GM21619 (cell line): ENCODE data around the gene ABCB11.
"Not testable (repeated sequence)": the region's sequence is repeated elsewhere in the genome, so short reads cannot be mapped to it uniquely, and the experiment has no call there.

Experiments
- ATAC-seq: cut with Tn5 transposase; IDR thresholded peaks from one replicate; pipeline ENCODE4 v1.9.1; 2021; ENCODE audit not compliant: unreplicated experiment

ABCB11 gene

DNA sequence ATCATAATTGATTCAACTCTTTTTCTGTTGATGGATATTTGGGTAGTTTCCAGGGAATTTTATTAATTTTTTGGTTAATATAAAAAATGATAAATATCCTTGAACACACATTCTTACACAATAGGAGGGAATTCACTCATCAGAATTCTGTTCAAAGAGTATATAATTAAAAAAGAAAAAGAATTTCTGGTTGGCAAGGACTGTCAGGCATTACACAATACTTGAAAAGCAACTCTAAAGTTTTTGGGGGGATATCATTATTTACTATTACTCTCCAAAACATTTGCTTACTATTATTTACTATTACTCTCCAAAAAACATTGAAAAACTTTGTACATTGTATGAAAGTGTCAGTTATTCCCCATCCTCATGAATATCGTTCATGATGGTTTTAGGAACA lies 92.1 kb downstream of the ABCB11 start:
- no peak for ATAC-seq

DNA sequence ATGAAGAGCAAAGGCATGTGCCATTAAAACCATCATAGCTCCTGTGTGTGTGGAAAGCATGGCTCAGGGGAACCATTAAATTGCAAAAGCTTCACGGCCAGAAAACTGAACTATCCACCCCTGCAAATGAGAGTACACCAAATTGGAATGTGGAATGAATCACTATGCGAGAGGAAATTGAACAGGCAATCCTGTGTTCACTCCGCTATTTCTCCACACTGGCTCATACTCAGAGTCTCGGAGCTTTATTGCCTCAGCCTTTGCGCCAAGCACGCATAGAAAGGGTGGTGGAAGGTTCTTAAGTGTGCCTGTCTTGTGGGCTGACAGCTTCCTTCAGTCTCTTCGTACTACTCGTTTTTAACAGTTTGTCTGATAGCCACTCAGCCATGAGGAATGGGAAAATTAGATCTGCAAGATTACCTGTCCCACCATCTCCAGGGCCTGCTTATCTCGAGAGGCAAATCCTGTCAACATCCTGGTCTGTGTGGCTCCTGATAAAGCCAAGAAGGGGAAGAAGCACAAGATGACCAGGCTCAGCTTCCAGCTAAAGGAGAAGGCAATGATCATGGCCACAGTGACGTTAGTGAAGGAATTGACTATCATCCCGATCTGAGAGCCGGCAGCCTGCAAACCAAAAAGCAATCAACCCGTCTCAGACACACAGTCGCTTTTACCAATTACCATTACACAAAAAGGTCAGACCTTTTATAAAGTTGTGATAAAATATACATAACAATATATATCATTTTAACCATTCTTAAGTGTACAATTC lies 95.1 kb downstream of the ABCB11 start:
- ATAC-seq: no peak

DNA sequence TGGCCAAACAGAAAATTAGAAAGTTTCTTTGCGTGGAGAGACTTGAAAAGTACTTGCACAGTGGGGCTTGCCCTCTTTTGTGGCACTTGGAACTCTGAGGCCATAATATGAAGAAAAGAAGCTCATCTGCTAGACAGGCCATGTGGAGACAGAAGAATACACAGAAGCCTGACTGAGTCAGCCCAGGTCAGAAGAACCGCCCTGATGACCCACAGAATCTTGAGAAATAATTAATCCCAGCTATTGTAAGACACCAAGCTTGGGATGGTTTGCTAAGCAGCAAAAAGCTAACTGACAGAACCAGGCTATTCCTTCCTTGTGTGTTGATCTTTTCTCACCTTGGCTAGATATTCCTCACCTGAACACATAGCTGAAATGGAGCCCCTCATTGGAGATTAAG lies 96.3 kb downstream of the ABCB11 start:
- no peak for ATAC-seq

DNA sequence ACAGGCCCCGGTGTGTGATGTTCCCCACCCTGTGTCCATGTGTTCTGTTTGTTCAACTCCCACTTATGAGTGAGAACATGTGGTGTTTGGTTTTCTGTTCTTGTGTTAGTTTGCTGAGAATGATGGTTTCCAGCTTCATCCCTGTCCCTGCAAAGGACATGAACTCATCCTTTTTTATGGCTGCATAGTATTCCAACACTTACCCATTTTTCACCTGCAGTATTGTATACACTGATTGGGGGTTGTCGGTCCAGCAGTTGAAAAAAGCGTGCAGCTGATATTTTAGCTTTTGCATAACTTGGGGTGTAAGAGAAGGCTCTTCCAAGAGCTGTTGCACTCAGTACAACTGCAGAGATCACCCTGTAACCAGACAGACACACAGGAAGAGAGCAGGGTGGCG lies 99.0 kb downstream of the ABCB11 start:
- ATAC-seq: not testable (repeated sequence)

DNA sequence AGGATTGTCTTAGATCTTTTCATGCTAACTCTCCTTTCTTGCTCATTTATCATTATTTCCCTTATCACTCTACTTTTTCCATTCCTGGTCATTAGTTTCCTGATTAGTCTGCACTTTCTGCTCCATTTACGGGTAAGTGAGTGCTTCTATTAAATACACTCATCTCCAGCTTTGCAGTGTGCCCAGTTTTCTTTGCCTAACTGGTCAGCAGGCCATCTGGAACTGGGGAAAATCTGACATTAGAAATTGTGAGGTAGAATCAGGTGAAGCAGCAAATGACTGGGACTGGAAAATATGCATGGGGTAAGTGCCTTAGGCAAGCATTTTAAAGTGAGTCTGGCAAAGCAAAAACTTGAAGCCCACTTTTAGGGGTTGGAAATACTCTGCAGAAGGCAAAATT lies 100.9 kb downstream of the ABCB11 start:
- no peak for ATAC-seq

DNA sequence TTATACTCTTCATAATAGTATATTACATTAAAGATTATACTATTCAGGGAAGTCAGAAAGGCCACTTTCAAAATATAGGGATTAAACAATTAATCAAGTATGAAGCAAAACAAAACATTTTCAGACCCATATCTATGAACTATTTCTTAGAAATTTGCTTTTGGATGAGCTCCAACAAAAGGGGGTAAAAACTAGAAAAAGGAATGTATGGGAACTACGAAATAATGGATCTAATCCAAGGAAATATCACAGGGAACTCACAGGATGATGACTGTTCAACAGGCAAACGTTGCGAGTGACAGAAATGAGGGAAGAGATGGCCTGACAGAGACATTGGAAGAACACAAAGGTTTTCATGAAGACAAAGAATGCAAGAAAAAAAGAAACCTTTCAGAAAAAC lies 102.1 kb downstream of the ABCB11 start:
- ATAC-seq: no peak

DNA sequence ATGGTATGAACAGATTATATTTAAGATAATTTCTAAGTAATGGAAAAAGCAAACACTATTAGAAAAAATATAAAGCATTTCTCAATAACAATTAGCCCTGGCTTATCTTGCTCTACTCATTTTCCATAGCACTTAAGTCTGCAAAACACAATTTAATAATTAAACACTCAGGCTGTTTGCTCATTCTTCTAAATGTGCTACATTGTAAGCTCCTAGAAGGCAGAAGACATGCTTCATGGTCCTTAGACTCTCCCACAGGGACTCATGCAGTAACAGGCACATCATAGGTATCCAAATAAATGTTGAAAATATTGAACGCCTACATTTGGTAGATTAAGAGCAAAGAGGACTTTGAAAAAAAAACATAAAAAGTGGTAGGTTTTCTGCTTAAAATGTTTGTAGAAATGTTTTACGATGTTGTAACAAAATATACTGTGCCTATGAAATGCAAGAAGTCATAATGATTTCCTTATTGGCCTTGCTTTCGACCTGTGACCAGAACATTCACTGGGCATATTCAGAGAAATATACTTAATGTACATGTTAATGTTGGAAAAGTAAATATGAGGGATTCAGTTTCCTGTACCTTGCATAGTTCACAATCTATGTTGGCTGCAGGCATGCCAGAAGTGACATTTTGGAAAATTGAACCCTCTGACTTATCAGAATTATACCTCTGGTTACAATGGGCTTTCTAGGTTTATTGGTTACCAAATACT lies 102.9 kb downstream of the ABCB11 start:
- ATAC-seq: no peak

DNA sequence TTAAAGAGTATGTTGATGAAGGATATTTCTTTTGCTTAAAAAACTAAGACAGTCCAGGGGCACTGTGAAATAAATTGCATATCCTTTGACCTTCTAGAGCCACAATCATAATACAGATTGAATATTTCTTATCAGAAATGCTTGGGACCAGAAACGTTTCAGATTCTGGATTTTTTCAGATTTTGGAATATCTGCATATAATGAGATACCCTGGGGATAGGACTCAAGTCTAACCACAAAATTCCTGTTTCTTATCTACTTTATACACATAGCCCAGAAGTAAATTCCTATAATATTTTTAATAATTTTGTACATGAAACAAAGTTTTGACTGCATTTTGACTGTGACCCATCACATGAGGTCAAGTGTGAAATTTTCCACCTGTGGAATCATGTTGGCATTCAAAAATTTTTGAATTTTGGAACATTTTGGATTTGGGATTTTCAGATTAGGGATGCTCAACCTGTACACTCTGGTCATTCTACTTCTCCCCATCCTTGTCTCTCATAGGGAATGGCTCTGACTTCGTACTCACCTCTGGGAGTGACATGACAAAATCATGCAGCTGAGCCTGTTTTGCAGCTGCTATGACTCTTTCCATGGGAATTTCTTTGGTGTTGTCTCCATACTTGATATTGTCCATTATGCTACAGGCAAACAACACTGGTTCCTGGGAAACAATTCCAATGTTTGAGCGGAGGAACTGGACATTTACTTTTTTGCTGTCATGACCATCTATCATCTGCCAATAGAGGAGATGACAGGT lies 104.3 kb downstream of the ABCB11 start:
- no peak for ATAC-seq

DNA sequence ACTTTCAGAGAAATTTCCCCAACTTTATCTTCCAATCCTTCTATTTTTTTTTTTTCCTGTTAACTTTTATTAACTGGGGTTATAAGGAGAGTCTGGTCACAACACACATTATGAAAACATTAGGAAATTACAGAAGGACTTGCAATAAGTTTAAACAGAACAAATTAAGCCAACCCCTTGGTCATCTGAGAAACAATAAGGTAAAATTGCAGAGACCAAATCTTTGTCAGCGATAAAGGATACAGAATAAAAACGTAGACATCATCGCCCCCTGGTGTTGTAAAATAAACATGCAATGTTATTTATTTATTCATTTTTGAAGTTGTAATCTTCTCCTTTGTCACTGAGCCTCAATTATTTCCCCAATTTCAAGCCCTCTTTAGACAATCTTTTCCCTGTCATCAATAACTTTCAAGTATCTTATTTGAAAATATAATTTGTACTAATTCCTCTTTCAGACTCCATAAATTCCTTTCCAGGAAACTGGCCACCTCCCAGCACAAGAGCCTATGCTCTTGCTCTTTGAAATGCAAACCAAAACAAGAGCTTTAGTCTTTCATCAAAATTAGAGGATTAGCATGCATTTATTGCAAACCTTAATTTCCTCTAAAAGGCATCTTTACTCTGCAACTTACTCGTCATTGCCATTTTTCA lies 110.5 kb downstream of the ABCB11 start:
- no peak for ATAC-seq

DNA sequence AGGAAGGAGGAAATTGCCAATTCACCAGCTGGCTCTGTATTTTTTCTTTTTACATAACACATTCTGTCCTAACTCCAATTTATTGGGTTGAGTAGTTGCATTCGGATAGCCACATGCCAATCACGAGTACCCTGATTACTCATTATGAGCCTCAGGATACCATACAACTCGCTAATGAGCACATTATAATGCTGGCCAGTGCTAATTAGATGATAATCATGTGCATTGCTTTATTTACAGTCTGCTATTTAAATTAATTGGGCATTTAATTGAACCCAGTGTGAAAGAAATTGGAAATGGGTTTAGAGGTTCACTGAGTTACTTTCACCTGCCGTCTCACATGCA lies 114.8 kb downstream of the ABCB11 start:
- no peak for ATAC-seq

DNA sequence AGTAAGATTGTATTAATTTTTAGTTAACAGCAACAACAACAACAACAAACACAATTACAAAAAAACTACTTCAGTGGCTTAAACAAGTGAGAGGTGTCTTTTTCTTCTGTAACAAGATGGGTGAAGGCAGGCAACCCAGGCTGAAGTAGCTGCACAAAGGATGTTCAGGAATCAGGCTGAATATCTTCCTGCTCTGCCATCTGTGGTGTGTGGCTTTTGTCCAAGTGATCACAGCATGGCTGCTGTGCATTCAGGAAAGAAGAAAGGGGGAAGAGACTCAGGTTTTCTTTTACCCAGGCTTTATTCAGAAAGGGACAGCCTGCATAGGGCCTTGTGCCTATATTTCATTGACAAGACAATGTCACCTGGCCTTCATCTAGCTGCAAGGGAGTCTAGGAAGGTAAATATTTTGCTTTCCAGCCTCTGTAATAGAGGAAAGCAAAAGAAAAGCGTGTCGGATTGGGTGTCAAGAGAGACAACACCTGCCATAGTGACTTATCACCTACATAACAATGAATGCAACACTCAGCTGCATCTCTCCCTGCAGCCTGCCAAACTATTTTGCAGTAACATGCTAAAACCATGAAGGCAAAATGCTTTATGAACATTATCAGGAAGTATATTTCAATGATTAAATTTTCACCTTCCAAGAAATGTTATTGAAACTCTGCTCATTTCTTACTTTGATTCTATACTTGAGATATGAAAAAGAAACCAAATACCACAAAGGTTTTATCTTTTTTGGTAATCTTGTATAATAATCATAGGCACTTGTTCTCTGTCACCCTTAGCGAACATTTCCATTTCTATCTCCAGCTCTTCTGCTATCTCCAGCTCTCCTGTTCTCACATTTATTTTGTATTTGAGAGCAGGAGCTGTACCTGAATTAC lies 115.4 kb downstream of the ABCB11 start:
- ATAC-seq: no peak

DNA sequence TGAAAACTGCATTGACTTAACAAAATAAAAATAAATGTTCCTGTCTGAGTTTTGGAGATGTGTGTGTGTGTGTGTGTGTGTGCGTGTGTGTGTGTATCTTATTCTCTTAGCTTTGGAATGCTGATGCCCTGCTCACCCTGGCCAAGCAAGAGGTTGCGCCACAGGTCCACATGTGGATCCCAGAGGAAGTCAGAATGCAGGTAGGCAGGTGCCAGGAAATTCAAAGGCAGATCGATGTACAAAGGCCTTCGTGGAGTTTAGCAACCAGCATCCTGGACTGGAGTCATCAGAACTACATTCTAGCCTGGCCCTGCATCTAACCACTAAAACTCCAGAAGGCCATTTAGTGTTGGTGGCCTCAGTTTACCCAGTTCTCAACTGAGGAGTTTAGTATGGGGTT lies 117.6 kb downstream of the ABCB11 start:
- no peak for ATAC-seq

DNA sequence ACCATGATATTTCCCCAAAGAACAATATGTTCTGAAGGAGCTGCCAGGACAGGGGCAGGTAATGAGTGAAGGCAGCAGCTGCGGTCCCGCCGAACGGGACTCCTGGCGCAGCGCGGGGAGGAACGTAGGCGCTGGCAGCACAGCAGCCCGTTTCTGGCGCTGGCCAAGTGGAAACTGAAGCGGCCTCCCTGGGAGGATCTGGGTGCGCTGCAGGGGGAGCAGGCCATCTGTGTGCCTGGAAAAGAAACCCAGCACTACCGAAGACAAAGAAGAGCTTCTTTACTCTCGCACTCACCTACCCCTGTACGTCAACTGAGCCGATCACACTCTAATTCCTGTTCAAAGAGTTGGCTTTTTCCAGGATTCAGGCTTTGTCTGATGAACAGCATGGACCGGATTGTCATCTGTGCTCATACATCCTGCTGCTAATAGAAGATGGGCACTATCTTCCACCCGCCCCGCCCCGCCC lies 118.2 kb downstream of the ABCB11 start:
- no peak for ATAC-seq

DNA sequence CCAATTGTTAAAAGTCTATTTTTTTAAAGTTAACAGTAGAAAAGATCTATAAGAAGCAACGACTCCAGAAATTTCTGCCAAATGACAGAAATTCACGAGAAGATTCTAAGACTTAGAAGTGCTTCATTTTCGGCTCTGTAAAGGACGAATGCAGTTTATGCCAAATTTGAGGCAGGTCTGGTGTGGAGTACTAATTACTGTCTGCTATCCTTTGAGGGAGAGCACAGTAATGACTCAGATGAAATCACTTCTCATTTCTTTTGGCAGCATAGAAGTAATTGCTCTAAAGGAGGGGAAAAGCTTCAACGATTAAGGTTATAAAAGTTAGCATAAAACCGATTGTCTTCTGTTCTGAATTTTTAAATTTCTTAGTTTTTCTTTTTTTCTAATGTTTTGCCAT lies 118.7 kb downstream of the ABCB11 start:
- ATAC-seq: no peak

DNA sequence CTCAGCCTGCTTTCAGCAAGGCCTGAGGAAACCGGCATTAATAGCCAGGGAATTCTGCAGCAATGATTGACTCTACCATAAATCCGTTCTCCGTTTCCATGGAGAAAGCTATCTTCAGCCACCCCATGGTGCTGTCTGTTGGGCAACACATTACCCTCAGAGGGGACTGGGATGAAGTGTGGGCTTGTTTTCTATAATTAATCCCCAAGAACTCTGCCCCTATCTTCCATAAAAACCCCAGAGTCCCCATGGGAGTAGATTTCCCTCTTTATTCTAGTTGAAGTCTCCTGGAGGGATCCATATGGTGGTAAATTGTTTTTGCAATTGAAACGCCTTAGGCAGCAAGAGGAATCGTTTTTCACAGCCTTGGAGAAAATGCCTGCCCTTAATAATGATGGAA lies 120.8 kb downstream of the ABCB11 start:
- no peak for ATAC-seq

DNA sequence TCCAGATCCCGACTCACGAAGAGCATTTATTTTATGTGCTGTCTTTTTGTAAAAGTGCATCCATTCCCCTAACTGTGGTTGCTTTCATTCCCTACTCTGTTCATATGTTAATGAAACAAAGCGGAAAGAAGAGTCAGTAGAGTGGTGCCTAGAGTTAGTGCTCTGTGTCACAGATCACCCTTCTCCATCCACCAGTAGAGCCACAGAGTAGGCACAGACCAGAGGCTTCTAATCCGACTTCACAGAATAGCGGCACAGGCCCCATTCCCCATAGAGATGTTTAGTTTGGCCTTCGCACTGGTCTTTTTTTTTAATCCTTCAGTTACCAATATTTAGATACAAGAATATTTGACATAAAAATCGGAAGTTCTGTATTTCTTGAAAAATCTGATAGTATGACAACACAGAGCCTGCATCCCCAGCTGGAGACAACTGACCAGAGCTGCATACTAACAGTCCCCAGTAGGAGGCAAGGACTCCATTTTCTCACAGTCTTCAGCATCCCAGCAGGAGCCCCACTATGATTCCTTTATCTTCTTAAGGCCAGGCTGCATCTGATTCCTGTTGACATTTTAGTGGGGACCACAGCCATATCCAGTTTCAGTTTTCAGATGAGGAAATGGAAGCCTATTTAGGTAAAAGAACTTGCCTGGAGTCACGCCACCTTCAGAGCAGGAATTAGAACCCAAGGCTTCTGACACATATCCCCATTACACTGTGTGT lies 123.0 kb downstream of the ABCB11 start:
- ATAC-seq: no peak

DNA sequence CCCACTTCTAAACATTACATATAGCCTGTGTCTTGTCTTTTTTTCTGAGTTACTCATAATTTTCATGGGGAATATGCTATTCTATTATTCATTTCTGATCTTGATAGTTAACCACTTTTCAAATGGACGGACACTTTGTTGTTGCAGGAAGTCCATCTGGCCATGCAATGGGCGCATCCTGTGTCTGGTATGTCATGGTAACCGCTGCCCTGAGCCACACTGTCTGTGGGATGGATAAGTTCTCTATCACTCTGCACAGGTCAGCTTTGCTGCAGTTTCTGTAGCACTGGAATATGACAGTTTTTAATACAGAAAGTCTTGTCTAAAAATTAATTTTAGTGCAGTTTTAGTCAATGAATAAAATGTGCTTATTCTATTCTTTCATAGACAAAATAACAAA lies 126.8 kb downstream of the ABCB11 start:
- no peak for ATAC-seq

DNA sequence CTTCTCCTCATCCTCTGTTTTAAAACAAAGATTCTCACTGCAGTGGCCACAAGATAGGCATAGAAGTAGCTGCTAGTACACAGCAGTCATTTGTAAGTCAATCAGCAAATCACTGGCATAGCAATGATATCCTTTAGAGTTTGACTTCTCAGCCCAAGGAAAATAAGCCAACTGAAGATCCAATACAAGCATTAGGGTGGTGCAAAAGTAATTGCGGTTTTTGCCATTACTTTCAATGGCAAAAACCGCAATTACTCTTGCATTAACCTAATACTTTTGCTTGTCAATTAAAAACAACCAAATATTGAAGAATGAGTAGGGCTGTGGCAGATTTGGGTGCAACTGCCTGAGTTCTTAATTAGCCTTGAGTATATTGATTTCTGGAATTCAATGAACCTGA lies 127.2 kb downstream of the ABCB11 start:
- ATAC-seq: no peak

DNA sequence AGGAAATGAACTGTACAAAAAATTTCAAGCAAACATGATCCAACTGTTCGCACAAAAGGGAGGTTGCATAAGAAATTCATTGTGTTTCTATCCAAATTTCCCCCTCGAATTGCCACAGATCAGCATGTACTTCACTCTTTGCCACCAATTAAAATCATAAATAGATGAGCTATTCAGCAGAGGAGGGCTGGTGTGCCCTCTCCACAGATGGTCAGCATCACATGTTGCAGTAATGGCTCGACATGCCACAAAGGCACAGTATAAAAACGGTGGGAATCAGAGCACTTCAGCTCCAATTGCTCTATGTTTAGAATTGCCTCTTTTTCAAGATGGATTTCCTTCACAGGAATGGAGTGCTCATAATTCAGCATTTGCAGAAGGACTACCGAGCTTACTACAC lies 130.1 kb downstream of the ABCB11 start, which contains the start of gene G6PC2:
G6PC2 (plus strand) TSS at position 289 of the 400 bp plus-strand sequence; CDS start at position 330, 41 bp downstream.
- ATAC-seq: no peak

DNA sequence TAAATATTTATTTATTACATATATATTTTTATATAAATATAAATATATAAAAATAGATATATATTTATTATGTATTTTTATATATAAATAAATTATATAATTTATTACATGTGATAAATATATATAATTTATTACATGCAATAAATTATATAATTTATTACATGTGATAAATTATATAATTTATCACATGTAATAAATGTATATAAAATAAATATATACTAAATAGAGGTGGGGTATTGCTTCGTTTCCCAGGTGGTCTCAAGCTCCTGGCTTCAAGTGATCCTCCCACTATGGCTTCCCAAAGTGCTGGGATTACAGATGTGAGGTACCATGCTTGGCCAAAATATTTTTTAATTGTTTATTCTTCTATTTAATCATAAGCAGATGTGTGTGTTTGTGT lies 133.7 kb downstream of the ABCB11 start:
- no peak for ATAC-seq
